ENCODE results near the gene CATSPER4. TPM values are rescaled to one million over a fixed set of nuclear protein-coding genes. Genes with fewer than 3 reads are reported as not detected.
A peak's percentile ranks its signal among the peaks of the same experiment; 100 is the strongest.
"Not testable (repeated sequence)": the region's sequence is repeated elsewhere in the genome, so short reads cannot be mapped to it uniquely, and the experiment has no call there.

Gene CATSPER4
- total RNA-seq, 1 experiment from 2014 or later = 0.35 TPM

DNA sequence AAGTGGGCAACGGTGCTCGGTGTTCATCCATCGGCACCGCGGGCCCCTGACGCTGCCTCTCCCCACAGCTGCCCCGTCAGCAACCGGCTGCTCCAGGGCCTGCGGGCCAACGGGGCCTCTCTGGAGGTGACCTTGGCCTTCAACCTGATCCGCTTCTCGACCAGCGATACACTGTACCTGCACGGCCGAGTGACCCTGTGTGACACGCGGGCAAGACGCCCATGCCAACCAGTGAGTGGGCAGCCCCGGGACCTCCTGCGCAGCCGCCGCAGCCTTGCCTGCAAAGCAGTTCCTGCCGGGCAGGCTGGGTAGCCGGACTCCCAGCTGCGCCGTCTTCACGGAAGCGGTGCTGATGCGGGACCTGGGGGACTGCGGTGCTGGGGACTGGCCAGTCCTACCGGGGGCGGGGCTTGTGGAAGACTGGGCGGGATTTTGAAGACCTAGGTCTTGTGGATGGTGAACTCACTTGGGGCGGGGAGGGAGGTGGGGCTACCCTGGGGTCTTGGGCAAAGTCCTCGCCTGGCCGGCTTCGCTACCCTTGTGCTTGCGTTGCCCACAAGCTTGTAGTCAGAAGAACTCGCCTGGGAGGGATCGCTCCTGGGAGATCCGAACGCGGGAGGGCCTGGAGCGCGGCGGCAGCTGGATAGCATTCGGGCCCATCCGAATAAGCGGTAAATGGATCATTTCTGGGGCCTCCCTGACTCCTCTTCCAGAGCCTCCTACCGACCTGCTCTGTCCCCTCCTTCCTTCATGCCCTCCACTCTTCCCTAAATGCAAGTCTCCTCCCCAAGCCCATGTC, 34.8 kb downstream of the CATSPER4 start (continued):
- TF ChIP-seq, protein P1, sequence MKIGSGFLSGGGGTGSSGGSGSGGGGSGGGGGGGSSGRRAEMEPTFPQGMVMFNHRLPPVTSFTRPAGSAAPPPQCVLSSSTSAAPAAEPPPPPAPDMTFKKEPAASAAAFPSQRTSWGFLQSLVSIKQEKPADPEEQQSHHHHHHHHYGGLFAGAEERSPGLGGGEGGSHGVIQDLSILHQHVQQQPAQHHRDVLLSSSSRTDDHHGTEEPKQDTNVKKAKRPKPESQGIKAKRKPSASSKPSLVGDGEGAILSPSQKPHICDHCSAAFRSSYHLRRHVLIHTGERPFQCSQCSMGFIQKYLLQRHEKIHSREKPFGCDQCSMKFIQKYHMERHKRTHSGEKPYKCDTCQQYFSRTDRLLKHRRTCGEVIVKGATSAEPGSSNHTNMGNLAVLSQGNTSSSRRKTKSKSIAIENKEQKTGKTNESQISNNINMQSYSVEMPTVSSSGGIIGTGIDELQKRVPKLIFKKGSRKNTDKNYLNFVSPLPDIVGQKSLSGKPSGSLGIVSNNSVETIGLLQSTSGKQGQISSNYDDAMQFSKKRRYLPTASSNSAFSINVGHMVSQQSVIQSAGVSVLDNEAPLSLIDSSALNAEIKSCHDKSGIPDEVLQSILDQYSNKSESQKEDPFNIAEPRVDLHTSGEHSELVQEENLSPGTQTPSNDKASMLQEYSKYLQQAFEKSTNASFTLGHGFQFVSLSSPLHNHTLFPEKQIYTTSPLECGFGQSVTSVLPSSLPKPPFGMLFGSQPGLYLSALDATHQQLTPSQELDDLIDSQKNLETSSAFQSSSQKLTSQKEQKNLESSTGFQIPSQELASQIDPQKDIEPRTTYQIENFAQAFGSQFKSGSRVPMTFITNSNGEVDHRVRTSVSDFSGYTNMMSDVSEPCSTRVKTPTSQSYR (CRISPR knock-in tag; IDR thresholded peaks at IDR 0.05) = no peak
- no peak for TF ChIP-seq SMAD4 (CRISPR knock-in tag; IDR thresholded peaks at IDR 0.05)
- no peak for TF ChIP-seq GRHL2 (CRISPR knock-in tag; IDR thresholded peaks at IDR 0.05; ENCODE audit: insufficient replicate concordance, severe bottlenecking)
- no peak for TF ChIP-seq SMAD3 (CRISPR knock-in tag; IDR thresholded peaks at IDR 0.05; ENCODE audit: borderline replicate concordance)
- TF ChIP-seq ETV6 (CRISPR knock-in tag; IDR thresholded peaks at IDR 0.05) = 0 out of 2 replicates have a peak, but pooled peaks have one; percentile 51
- peak; percentile 14; the same call in 1 of the 2 replicates for TF ChIP-seq GABPB1 (CRISPR knock-in tag; IDR thresholded peaks at IDR 0.05)
- no peak for TF ChIP-seq RELA (CRISPR knock-in tag; IDR thresholded peaks at IDR 0.05; ENCODE audit: borderline replicate concordance)
- TF ChIP-seq SP1 (CRISPR knock-in tag; conservative IDR thresholded peaks at IDR 0.05) = peak; percentile 64
- TF ChIP-seq ELF4 (CRISPR knock-in tag; IDR thresholded peaks at IDR 0.05; ENCODE audit: low read depth) = no peak
- no peak for TF ChIP-seq ZNF219 (CRISPR knock-in tag; IDR thresholded peaks at IDR 0.05; ENCODE audit: borderline replicate concordance)
- TF ChIP-seq TCF7 (CRISPR knock-in tag; IDR thresholded peaks at IDR 0.05; ENCODE audit: low read depth) = 0 out of 2 replicates have a peak, but pooled peaks have one; percentile 57
- TF ChIP-seq NFATC4 (CRISPR knock-in tag; IDR thresholded peaks at IDR 0.05) = no peak
- TF ChIP-seq NFYB (CRISPR knock-in tag; conservative IDR thresholded peaks at IDR 0.05; ENCODE audit: low read depth) = 0 out of 2 replicates have a peak, but pooled peaks have one; percentile 25
- TF ChIP-seq ZNF396 (CRISPR knock-in tag; IDR thresholded peaks at IDR 0.05; ENCODE audit: borderline replicate concordance) = no peak
- no peak for TF ChIP-seq CREB1 (CRISPR knock-in tag; IDR thresholded peaks at IDR 0.05)
- peak; percentile 43; the same call in 1 of the 2 replicates for TF ChIP-seq TP53 (CRISPR knock-in tag; IDR thresholded peaks at IDR 0.05)
- 0 out of 2 replicates have a peak, but pooled peaks have one; percentile 19 for TF ChIP-seq FOXK1 (CRISPR knock-in tag; IDR thresholded peaks at IDR 0.05)
- TF ChIP-seq, protein P2, sequence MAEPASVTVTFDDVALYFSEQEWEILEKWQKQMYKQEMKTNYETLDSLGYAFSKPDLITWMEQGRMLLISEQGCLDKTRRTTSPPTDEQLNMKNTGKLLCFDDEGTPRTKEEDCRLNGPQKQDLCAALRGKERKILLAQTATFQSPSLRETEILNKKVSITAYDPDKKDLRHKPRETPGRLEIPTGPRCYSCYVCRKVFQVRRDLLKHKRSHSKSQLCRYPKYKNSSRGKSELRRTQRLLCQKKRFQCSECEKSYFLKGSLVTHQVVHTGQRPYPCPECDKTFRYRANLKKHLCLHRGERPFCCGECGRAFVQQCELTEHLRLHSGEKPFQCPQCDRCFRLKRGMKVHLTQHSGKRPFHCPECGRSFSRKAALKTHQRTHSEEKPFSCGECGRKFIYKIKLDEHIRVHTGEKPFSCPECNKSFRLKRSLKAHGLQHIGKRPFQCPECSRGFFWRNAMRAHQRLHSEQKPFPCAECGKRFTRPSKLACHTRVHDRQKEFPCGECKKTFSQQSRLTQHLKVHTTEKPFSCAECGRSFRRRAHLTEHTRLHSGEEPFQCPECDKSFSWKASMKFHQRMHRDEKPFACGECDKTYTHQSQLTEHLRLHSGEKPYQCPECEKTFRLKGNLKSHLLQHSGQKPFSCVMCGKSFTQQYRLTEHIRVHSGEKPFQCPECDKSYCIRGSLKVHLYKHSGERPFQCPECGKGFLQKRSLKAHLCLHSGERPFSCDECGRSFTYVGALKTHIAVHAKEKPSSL (CRISPR knock-in tag; conservative IDR thresholded peaks at IDR 0.05) = no peak
- TF ChIP-seq NFE2L1 (CRISPR knock-in tag; IDR thresholded peaks at IDR 0.05) = no peak
- TF ChIP-seq, protein P3, sequence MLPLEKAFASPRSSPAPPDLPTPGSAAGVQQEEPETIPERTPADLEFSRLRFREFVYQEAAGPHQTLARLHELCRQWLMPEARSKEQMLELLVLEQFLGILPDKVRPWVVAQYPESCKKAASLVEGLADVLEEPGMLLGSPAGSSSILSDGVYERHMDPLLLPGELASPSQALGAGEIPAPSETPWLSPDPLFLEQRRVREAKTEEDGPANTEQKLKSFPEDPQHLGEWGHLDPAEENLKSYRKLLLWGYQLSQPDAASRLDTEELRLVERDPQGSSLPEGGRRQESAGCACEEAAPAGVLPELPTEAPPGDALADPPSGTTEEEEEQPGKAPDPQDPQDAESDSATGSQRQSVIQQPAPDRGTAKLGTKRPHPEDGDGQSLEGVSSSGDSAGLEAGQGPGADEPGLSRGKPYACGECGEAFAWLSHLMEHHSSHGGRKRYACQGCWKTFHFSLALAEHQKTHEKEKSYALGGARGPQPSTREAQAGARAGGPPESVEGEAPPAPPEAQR (CRISPR knock-in tag; IDR thresholded peaks at IDR 0.05) = no peak
- TF ChIP-seq, protein P4, sequence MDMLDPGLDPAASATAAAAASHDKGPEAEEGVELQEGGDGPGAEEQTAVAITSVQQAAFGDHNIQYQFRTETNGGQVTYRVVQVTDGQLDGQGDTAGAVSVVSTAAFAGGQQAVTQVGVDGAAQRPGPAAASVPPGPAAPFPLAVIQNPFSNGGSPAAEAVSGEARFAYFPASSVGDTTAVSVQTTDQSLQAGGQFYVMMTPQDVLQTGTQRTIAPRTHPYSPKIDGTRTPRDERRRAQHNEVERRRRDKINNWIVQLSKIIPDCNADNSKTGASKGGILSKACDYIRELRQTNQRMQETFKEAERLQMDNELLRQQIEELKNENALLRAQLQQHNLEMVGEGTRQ (CRISPR knock-in tag; IDR thresholded peaks at IDR 0.05) = 0 out of 2 replicates have a peak, but pooled peaks have one; percentile 22
- TF ChIP-seq, protein P5, sequence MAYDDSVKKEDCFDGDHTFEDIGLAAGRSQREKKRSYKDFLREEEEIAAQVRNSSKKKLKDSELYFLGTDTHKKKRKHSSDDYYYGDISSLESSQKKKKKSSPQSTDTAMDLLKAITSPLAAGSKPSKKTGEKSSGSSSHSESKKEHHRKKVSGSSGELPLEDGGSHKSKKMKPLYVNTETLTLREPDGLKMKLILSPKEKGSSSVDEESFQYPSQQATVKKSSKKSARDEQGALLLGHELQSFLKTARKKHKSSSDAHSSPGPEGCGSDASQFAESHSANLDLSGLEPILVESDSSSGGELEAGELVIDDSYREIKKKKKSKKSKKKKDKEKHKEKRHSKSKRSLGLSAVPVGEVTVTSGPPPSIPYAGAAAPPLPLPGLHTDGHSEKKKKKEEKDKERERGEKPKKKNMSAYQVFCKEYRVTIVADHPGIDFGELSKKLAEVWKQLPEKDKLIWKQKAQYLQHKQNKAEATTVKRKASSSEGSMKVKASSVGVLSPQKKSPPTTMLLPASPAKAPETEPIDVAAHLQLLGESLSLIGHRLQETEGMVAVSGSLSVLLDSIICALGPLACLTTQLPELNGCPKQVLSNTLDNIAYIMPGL (CRISPR knock-in tag; IDR thresholded peaks at IDR 0.05) = peak; percentile 42; the same call in 1 of the 2 replicates
- no peak for TF ChIP-seq NR2C2 (CRISPR knock-in tag; IDR thresholded peaks at IDR 0.05)
- peak; percentile 89; the same call in 1 of the 2 replicates for TF ChIP-seq ESRRA (CRISPR knock-in tag; IDR thresholded peaks at IDR 0.05; ENCODE audit: borderline replicate concordance)
- TF ChIP-seq, protein P6, sequence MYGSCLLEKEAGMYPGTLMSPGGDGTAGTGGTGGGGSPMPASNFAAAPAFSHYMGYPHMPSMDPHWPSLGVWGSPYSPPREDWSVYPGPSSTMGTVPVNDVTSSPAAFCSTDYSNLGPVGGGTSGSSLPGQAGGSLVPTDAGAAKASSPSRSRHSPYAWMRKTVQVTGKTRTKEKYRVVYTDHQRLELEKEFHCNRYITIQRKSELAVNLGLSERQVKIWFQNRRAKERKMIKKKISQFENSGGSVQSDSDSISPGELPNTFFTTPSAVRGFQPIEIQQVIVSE (CRISPR knock-in tag; IDR thresholded peaks at IDR 0.05; ENCODE audit: borderline replicate concordance) = no peak
- TF ChIP-seq, protein P7, sequence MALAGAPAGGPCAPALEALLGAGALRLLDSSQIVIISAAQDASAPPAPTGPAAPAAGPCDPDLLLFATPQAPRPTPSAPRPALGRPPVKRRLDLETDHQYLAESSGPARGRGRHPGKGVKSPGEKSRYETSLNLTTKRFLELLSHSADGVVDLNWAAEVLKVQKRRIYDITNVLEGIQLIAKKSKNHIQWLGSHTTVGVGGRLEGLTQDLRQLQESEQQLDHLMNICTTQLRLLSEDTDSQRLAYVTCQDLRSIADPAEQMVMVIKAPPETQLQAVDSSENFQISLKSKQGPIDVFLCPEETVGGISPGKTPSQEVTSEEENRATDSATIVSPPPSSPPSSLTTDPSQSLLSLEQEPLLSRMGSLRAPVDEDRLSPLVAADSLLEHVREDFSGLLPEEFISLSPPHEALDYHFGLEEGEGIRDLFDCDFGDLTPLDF (CRISPR knock-in tag; IDR thresholded peaks at IDR 0.05) = no peak

DNA sequence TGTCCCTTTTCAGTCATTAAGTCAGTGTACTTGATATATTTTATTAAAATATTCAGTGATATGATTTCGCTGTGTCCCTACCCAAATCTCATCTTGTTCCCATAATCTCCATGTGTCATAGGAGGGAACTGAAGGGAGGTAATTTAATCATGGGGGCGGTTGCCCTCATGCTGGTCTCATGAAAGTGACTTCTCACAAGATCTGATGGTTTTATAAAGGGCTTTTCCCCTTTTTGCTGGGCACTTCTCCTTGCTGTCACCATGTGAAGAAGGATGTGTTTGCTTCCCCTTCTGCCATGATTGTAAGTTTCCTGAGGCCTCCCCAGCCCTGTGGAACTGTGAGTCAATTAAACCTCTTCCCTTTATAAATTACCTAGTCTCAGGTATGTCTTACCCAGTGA, 40.3 kb downstream of the CATSPER4 start:
- H3K9me3 Mint-ChIP-seq; H3K27ac Mint-ChIP-seq; H3K36me3 Mint-ChIP-seq; DNase-seq (ENCODE audit: low spot score); POLR2A ChIA-PET; H3K4me3 Mint-ChIP-seq; ATAC-seq: not testable (repeated sequence)
- Mint-ChIP-seq H3K27me3 (ENCODE audit: low read depth) (peaks cover 30% of the 10 kb centered on the region), H3K4me1 (peaks cover 14% of the 10 kb centered on the region)
- CTCF ChIA-PET = interaction anchor here (3.0 to 6.1 kb wide), 2 partner anchors 40 to 61 kb away, joined by 9 to 165 read pairs; partner anchors contain the start of genes CATSPER4 and ZNF593
